Fibroblast of lung (primary cell): ENCODE data around the gene DNAI1. TPM values are rescaled to one million over a fixed set of nuclear protein-coding genes. Genes with fewer than 3 reads are reported as not detected.
A peak's percentile ranks its signal among the peaks of the same experiment; 100 is the strongest.

ENCODE experiments used
- DNase-seq, 2 donors: peaks; one replicate each; pipeline versions ENCODE4 v3.0.0 to v3.0.0-alpha.2; 2010; ENCODE audit warnings: low read depth in 2 of 2
- H2AFZ ChIP-seq: 2 replicates; pipeline ENCODE4 v1.5.1; 2012; ENCODE audit warnings: low read length, control low read depth, inconsistent platforms
- H3K27ac ChIP-seq: 2 replicates; pipeline ENCODE4 v1.5.1; 2011; ENCODE audit warnings: low read length, control low read depth; ENCODE audit not compliant: insufficient read depth
- H3K27me3 ChIP-seq: 2 replicates; pipeline ENCODE4 v1.5.1; 2011; ENCODE audit warnings: mild to moderate bottlenecking, low read length; ENCODE audit not compliant: control insufficient read depth, insufficient read depth
- H3K36me3 ChIP-seq: 2 replicates; pipeline ENCODE4 v1.5.1; 2011; ENCODE audit warnings: low read length; ENCODE audit not compliant: control insufficient read depth, insufficient read depth
- H3K4me1 ChIP-seq: 2 replicates; pipeline ENCODE4 v1.5.1; 2011; ENCODE audit warnings: low read length; ENCODE audit not compliant: control insufficient read depth, insufficient read depth; ENCODE audit errors: extremely low read depth
- H3K4me2 ChIP-seq: 2 replicates; pipeline ENCODE4 v1.5.1; 2011; ENCODE audit warnings: low read length, control low read depth; ENCODE audit not compliant: insufficient read depth; ENCODE audit errors: extremely low read depth
- H3K4me3 ChIP-seq, 4 experiments: fragments of 200-600 bp in 1 of 4; sonication (generic) in 1 of 4; replicated peaks in 1 of 4; 2 replicates each; pipeline ENCODE4 v1.5.1; 2011 to 2016; ENCODE audit warnings: low read length in 4 of 4, low read depth in 3 of 4, mild to moderate bottlenecking in 3 of 4, control low read depth in 2 of 4, inconsistent platforms in 1 of 4, mixed read lengths in 1 of 4; ENCODE audit not compliant: insufficient read depth in 1 of 4; ENCODE audit errors: control extremely low read depth in 1 of 4
- H3K79me2 ChIP-seq: 2 replicates; pipeline ENCODE4 v1.5.1; 2012; ENCODE audit warnings: mild to moderate bottlenecking, low read length, inconsistent platforms; ENCODE audit not compliant: control insufficient read depth, insufficient read depth
- H3K9ac ChIP-seq: 2 replicates; pipeline ENCODE4 v1.5.1; 2011; ENCODE audit warnings: mild to moderate bottlenecking, low read length, control low read depth; ENCODE audit not compliant: insufficient read depth
- H3K9me3 ChIP-seq: 2 replicates; pipeline ENCODE4 v1.5.1; 2012; ENCODE audit warnings: low read depth, low read length; ENCODE audit not compliant: control insufficient read depth, insufficient read depth
- H4K20me1 ChIP-seq: 2 replicates; pipeline ENCODE4 v1.5.1; 2011; ENCODE audit warnings: low read length; ENCODE audit not compliant: control insufficient read depth, insufficient read depth; ENCODE audit errors: extremely low read depth
- CTCF ChIP-seq, 2 donors: IDR thresholded peaks in 1 of 2; conservative IDR thresholded peaks in 1 of 2; 1 replicate in 1 of 2; 2 replicates in 1 of 2; pipeline ENCODE4 v1.5.1; 2011 to 2012; ENCODE audit warnings: low read length in 2 of 2, control low read depth in 1 of 2, inconsistent platforms in 1 of 2, low read depth in 1 of 2, mild to moderate bottlenecking in 1 of 2
- EZH2 ChIP-seq: IDR thresholded peaks from 2 replicates; pipeline ENCODE4 v1.5.1; 2012; ENCODE audit warnings: low read length, control low read depth, mild to moderate bottlenecking; ENCODE audit errors: missing control alignments
- polyA plus RNA-seq, 2 donors: library from polyadenylated mRNA; depleted of rRNA in 1 of 2; stranded (reverse) in 1 of 2; unstranded in 1 of 2; fragments of >200 nt; gene quantifications; 2 replicates each; pipeline ENCODE4 v1.2.1, GENCODE V29; 2011 to 2012; ENCODE audit warnings: missing spikeins in 1 of 2
- total RNA-seq: library from RNA; depleted of rRNA; stranded (reverse); fragments of >200 nt; gene quantifications from 2 replicates; pipeline ENCODE4 v1.2.1, GENCODE V29; 2014

DNAI1 gene
- total and polyA plus RNA-seq, 2 donors (not counting 1 experiment from before 2014, with no cell fraction given), result not detected

GRCh38 chr9:34456746-34457145, 1.9 kb upstream of the DNAI1 start:
- H4K20me1 ChIP-seq, result peaks cover 2% of the 10 kb centered on the region
- H3K36me3 ChIP-seq, result no peaks in the 10 kb centered on the region

GRCh38 chr9:34457266-34458012, 1.2 kb upstream of the DNAI1 start:
- Histone ChIP-seq H3K9me3 (no peaks in the 10 kb centered on the region), H3K27me3 (peaks cover 5% of the 10 kb centered on the region), H3K9ac (peak overlapping the region; percentile 81), H3K4me1 (peaks cover 7% of the 10 kb centered on the region), H3K36me3 (no peaks in the 10 kb centered on the region), H3K27ac (peak overlapping the region; percentile 88), H4K20me1 (peaks cover 2% of the 10 kb centered on the region), H3K79me2 (peaks cover 15% of the 10 kb centered on the region), H3K4me2 (peak overlapping the region; percentile 91), H3K4me3 (peak overlapping the region; percentile 76 to 90 (median 80)), H2AFZ (peak overlapping the region; percentile 82)
- peak; percentile 63 to 81 for DNase-seq
- TF ChIP-seq EZH2, result no peak
- no peak for TF ChIP-seq CTCF (conservative IDR thresholded peaks at IDR 0.05 in 1 of 2, IDR thresholded peaks at IDR 0.05 in 1 of 2; ENCODE audit: low read depth in 1 of 2, low read length in 2 of 2)

More at GRCh38 chr9:34456746-34457145, 1.9 kb upstream of the DNAI1 start:
- Histone ChIP-seq H2AFZ (peak overlapping the region; percentile 82), H3K9me3 (no peaks in the 10 kb centered on the region), H3K4me2 (peak overlapping the region; percentile 91), H3K79me2 (peaks cover 15% of the 10 kb centered on the region), H3K27me3 (peaks cover 1% of the 10 kb centered on the region), H3K27ac (peak overlapping the region; percentile 88), H3K4me1 (peaks cover 7% of the 10 kb centered on the region), H3K4me3 (peak overlapping the region; percentile 76 to 90 (median 80)), H3K9ac (peak overlapping the region; percentile 81)
- TF ChIP-seq EZH2 (no peak), CTCF (conservative IDR thresholded peaks at IDR 0.05 in 1 of 2, IDR thresholded peaks at IDR 0.05 in 1 of 2; ENCODE audit: low read depth in 1 of 2, low read length in 2 of 2) (no peak)
- no peak for DNase-seq

GRCh38 chr9:34458959-34459340, 345 bp downstream of the DNAI1 start:
- Histone ChIP-seq H3K27ac (no peak overlapping the region), H2AFZ (peak overlapping the region; percentile 80), H3K4me1 (peaks cover 7% of the 10 kb centered on the region), H3K36me3 (no peaks in the 10 kb centered on the region), H4K20me1 (peaks cover 2% of the 10 kb centered on the region), H3K27me3 (peaks cover 5% of the 10 kb centered on the region), H3K9ac (no peak overlapping the region), H3K9me3 (no peaks in the 10 kb centered on the region), H3K4me2 (peak overlapping the region; percentile 91), H3K79me2 (peaks cover 15% of the 10 kb centered on the region), H3K4me3 (peak overlapping the region; percentile 18 to 65 (median 35))
- DNase-seq, result no peak
- TF ChIP-seq CTCF (conservative IDR thresholded peaks at IDR 0.05 in 1 of 2, IDR thresholded peaks at IDR 0.05 in 1 of 2; ENCODE audit: low read depth in 1 of 2, low read length in 2 of 2) (no peak), EZH2 (no peak)
